ENCODE results near the gene PIK3R6. TPM values are rescaled to one million over a fixed set of nuclear protein-coding genes. Genes with fewer than 3 reads are reported as not detected.

PIK3R6 gene
- total and polyA plus RNA-seq, 2 of the 4 experiments (the other 2 are of a cell fraction), result not detected

DNA sequence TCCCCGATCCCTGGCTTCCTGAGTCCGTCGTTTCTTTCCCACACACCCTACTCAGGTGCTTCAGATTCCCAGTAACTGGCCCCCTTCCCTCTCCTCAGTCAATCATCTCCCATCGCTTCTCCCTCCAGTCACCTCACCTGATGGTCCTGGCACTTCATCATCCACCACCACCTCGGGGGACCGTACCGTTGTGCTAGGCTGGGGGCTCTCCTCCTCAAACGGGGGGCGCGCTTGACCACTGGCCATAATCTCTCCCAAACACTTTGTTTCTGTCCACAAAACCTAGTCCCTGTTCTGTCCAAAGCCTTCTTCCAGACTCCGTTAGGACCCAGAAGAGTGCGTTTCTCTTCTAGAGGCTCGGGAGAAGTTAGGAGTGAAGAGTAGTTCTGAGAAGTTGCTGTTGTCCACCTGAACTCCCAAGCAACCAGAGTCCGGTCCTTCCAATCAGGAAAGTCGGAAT is 109.3 kb downstream of the PIK3R6 start, which contains the start of gene SPDYE4:
Gene SPDYE4, minus strand, starts transcription at position 410 of the 460 bp plus-strand sequence. Its CDS starts 164 bp downstream, at position 246.
- no peak within 1 kb of the TSS for H2BK5ac ChIP-seq (ENCODE audit: low read depth, low read length, poor library complexity, severe bottlenecking)
- no peaks in the 10 kb centered on the region for H3K79me1 ChIP-seq (ENCODE audit: low read depth in 1 of 2, low read length in 2 of 2)
- no peaks in the 10 kb centered on the region for H3K9me1 ChIP-seq (ENCODE audit: insufficient read depth, low read length)
- H3K18ac ChIP-seq (ENCODE audit: low read depth, low read length), result no peak within 1 kb of the TSS
- no peak for DNase-seq
- H3K36me3 ChIP-seq (ENCODE audit: control insufficient read depth, insufficient read depth, low read length), result no peaks in the 10 kb centered on the region
- CTCF ChIA-PET, result interaction anchor here (1.1 kb wide), 1 partner anchor 13 kb away, joined by 3 read pairs; no protein-coding TSS in a partner anchor
- H2AK5ac ChIP-seq (ENCODE audit: low read depth, low read length), result no peak within 1 kb of the TSS
- no peak within 1 kb of the TSS for H2BK120ac ChIP-seq (ENCODE audit: low read depth, low read length)
- no peak within 1 kb of the TSS for H2BK15ac ChIP-seq (ENCODE audit: low read depth, low read length)
- no peak within 1 kb of the TSS for H3K14ac ChIP-seq (replicated peaks; ENCODE audit: low read depth, low read length)
- 0 out of 2 replicates have a peak, but pooled peaks cover 2% of the 10 kb centered on the region for H3K9me3 ChIP-seq (ENCODE audit: control insufficient read depth, insufficient read depth, low read length)
- POLR2A ChIA-PET (ENCODE audit: unreplicated experiment), result no interaction called here
- no peak within 1 kb of the TSS for H2BK20ac ChIP-seq (ENCODE audit: low read depth, low read length)
- H3K4ac ChIP-seq (ENCODE audit: low read depth, low read length), result no peak within 1 kb of the TSS
- H3K27me3 ChIP-seq (ENCODE audit: control insufficient read depth, insufficient read depth, low read length), result peaks cover 29% of the 10 kb centered on the region
- 80% methylated on average over 1 of the region's 15 CpGs; no CpG with 5 or more reads in 1 of the 2 experiments for WGBS, 2 experiments (ENCODE audit: extremely low coverage in 2 of 2, insufficient read length in 1 of 2)
- H4K5ac ChIP-seq (ENCODE audit: low read depth, low read length), result no peak within 1 kb of the TSS
- H4K8ac ChIP-seq (ENCODE audit: low read depth in 2 of 2, low read length in 2 of 2), result no peak within 1 kb of the TSS
- in situ Hi-C loops (cut with MboI; ENCODE audit: low sequenced_read_pairs) (loop anchor here (10.0 to 25.0 kb wide), 2 partner anchors 343 to 671 kb away; partner anchors contain the start of gene ALOX12B), dilution Hi-C loops (cut with HindIII; ENCODE audit: low sequenced_read_pairs, unreplicated experiment) (no loop called here), intact Hi-C loops (cut with micrococcal nuclease) (no loop called here)
- H3K4me1 ChIP-seq (ENCODE audit: control insufficient read depth, insufficient read depth, low read length), result no peaks in the 10 kb centered on the region
- TF ChIP-seq RCOR1 (IDR thresholded peaks at IDR 0.05; ENCODE audit: insufficient replicate concordance, low read length) (no peak), RFX5 (IDR thresholded peaks at IDR 0.05; ENCODE audit: low read depth, low read length) (no peak), MAZ (IDR thresholded peaks at IDR 0.05; ENCODE audit: borderline replicate concordance, low read depth, low read length) (no peak), CHD1 (IDR thresholded peaks at IDR 0.05; ENCODE audit: low read depth, low read length) (no peak), MXI1 (IDR thresholded peaks at IDR 0.05; ENCODE audit: borderline replicate concordance, low read depth, low read length) (no peak), CEBPB (IDR thresholded peaks at IDR 0.05; ENCODE audit: low read depth, low read length) (no peak), RAD21 (IDR thresholded peaks at IDR 0.05; ENCODE audit: low read length) (no peak), MAFK (IDR thresholded peaks at IDR 0.05; ENCODE audit: low read depth, low read length) (no peak), POLR2A (IDR thresholded peaks at IDR 0.05; ENCODE audit: low read depth, low read length) (no peak)
- TF ChIP-seq, protein P1, sequence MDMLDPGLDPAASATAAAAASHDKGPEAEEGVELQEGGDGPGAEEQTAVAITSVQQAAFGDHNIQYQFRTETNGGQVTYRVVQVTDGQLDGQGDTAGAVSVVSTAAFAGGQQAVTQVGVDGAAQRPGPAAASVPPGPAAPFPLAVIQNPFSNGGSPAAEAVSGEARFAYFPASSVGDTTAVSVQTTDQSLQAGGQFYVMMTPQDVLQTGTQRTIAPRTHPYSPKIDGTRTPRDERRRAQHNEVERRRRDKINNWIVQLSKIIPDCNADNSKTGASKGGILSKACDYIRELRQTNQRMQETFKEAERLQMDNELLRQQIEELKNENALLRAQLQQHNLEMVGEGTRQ (IDR thresholded peaks at IDR 0.05; ENCODE audit: low read depth, low read length), result no peak
- H3K4me2 ChIP-seq (ENCODE audit: low read depth, low read length), result no peak within 1 kb of the TSS
- no peak within 1 kb of the TSS for H3K9ac ChIP-seq (ENCODE audit: low read depth, low read length)
- ATAC-seq (ENCODE audit: low read depth), result no peak
- no peak within 1 kb of the TSS for H3K27ac ChIP-seq (ENCODE audit: insufficient read depth, low read length)
- no peaks in the 10 kb centered on the region for H4K20me1 ChIP-seq (ENCODE audit: insufficient read depth, low read length)
- H3K4me3 ChIP-seq (ENCODE audit: insufficient read depth, low read depth, low read length), result no peak within 1 kb of the TSS
- no peak within 1 kb of the TSS for H2AK9ac ChIP-seq (replicated peaks; ENCODE audit: low read depth, low read length, poor library complexity)
- H4K91ac ChIP-seq (ENCODE audit: insufficient read depth, low read depth, low read length), result no peak within 1 kb of the TSS
- no TSS peak for BruUV-seq (replicated peaks)
- H3K23ac ChIP-seq (ENCODE audit: low read depth, low read length), result no peak within 1 kb of the TSS
- peak within 1 kb of the TSS; percentile 28 for H2AFZ ChIP-seq (replicated peaks; ENCODE audit: low read length, poor library complexity)
- H3K56ac ChIP-seq (ENCODE audit: extremely low read depth, insufficient read depth, low read length), result no peak within 1 kb of the TSS
